ENCODE data around the gene CDK4. TPM values are rescaled to one million over a fixed set of nuclear protein-coding genes. Genes with fewer than 3 reads are reported as not detected.
A peak's percentile ranks its signal among the peaks of the same experiment; 100 is the strongest.

Gene CDK4
- total and polyA plus RNA-seq, 2 of the 13 experiments (the other 11 are each of a cell fraction or from before 2014, with no cell fraction given), result 191 to 209 TPM

DNA sequence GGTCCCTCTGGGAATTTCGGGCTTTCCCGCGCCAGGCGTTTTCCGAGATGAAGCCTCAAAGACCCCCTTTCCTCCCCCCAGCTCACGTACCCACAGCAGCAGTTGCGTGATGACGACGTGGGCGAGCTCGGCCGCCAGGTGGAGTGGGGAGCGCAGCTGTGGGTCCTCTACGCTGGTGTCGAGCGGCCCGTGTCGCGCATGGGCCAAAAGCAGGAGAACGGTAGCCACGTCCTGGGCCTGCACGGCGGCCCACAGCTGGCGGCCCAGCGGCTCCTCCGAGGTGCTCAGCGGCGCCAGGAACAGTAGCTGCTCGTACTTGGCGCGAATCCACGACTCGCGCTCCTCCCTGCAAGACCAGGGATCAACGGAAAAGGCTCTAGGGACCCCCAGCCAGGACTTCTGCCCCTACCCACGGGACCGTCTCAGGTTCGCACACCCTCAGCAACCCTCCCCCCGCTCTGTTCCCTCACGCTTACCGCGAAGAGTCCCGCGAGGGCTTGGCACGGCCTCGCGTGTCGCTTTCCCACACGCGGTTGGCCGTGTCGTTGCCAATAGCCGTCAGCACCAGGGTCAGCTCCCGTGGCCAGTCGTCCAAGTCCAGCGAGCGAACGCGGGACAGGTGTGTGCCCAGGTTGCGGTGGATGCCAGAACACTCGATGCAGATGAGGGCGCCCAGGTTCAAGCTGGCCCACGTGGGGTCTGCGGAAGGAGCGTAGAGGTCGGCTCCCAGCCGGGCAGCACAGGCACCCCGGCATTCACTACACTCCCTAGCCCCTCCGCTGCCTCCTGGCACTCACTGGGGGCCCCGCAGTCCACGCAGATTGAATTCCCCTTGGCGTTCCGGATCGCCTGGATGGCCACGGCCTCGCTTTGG is 25.0 kb downstream of the CDK4 start (continued):
- TF ChIP-seq REL (CRISPR knock-in tag; conservative IDR thresholded peaks at IDR 0.05) (no peak; the same call in 1 of the 2 replicates), CERS6 (CRISPR knock-in tag; IDR thresholded peaks at IDR 0.05) (no peak), ZNF224 (CRISPR knock-in tag; IDR thresholded peaks at IDR 0.05) (no peak), TOPORS (CRISPR knock-in tag; IDR thresholded peaks at IDR 0.05) (0 out of 2 replicates have a peak, but pooled peaks have one; percentile 2), FIP1L1 (IDR thresholded peaks at IDR 0.05; ENCODE audit: borderline replicate concordance, insufficient read depth, low read depth, low read length) (no peak), REST (IDR thresholded peaks at IDR 0.05; ENCODE audit: borderline replicate concordance in 1 of 2, low read depth in 1 of 2, low read length in 2 of 2) (peak; percentile 74 to 88), ARHGAP35 (CRISPR knock-in tag; IDR thresholded peaks at IDR 0.05; ENCODE audit: borderline replicate concordance) (no peak), ZBTB33 (CRISPR knock-in tag; IDR thresholded peaks at IDR 0.05) (peak; percentile 55), AKAP8 (CRISPR knock-in tag; IDR thresholded peaks at IDR 0.05) (0 out of 2 replicates have a peak, but pooled peaks have one; percentile 6), RCOR2 (CRISPR knock-in tag; IDR thresholded peaks at IDR 0.05) (no peak)
- TF ChIP-seq, protein P1, sequence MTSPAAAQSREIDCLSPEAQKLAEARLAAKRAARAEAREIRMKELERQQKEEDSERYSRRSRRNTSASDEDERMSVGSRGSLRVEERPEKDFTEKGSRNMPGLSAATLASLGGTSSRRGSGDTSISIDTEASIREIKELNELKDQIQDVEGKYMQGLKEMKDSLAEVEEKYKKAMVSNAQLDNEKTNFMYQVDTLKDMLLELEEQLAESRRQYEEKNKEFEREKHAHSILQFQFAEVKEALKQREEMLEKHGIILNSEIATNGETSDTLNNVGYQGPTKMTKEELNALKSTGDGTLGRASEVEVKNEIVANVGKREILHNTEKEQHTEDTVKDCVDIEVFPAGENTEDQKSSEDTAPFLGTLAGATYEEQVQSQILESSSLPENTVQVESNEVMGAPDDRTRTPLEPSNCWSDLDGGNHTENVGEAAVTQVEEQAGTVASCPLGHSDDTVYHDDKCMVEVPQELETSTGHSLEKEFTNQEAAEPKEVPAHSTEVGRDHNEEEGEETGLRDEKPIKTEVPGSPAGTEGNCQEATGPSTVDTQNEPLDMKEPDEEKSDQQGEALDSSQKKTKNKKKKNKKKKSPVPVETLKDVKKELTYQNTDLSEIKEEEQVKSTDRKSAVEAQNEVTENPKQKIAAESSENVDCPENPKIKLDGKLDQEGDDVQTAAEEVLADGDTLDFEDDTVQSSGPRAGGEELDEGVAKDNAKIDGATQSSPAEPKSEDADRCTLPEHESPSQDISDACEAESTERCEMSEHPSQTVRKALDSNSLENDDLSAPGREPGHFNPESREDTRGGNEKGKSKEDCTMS (CRISPR knock-in tag; conservative IDR thresholded peaks at IDR 0.05), result no peak
- TF ChIP-seq, protein P2, sequence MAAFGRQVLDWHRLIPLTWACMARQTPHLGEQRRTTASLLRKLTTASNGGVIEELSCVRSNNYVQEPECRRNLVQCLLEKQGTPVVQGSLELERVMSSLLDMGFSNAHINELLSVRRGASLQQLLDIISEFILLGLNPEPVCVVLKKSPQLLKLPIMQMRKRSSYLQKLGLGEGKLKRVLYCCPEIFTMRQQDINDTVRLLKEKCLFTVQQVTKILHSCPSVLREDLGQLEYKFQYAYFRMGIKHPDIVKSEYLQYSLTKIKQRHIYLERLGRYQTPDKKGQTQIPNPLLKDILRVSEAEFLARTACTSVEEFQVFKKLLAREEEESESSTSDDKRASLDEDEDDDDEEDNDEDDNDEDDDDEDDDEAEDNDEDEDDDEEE (CRISPR knock-in tag; IDR thresholded peaks at IDR 0.05), result no peak
